Effector memory CD4-positive, alpha-beta T cell (primary cell): ENCODE results near the gene SIRT4.

Source experiments
- DNase-seq, 3 donors: peaks; one replicate each; pipeline ENCODE4 v3.0.0-alpha.2; 2020
- H3K27ac ChIP-seq: 2 replicates; pipeline ENCODE4 v1.7.0; 2013; ENCODE audit warnings: mild to moderate bottlenecking, low read length, moderate library complexity; ENCODE audit not compliant: insufficient read depth, poor library complexity, severe bottlenecking
- H3K27me3 ChIP-seq: replicated peaks from 2 replicates; pipeline ENCODE4 v1.7.0; 2013; ENCODE audit warnings: mild to moderate bottlenecking, low read length; ENCODE audit not compliant: insufficient read depth, control insufficient read depth, poor library complexity, severe bottlenecking
- H3K36me3 ChIP-seq: 2 replicates; pipeline ENCODE4 v1.7.0; 2013; ENCODE audit warnings: mild to moderate bottlenecking, low read length, moderate library complexity; ENCODE audit not compliant: control insufficient read depth, insufficient read depth
- H3K4me1 ChIP-seq: 2 replicates; pipeline ENCODE4 v1.7.0; 2013; ENCODE audit warnings: low read length, mild to moderate bottlenecking; ENCODE audit not compliant: control insufficient read depth, insufficient read depth, poor library complexity, severe bottlenecking
- H3K4me3 ChIP-seq: 2 replicates; pipeline ENCODE4 v1.7.0; 2013; ENCODE audit warnings: low read length, low read depth, mild to moderate bottlenecking; ENCODE audit not compliant: insufficient read depth, poor library complexity, severe bottlenecking
- H3K9me3 ChIP-seq: 2 replicates; pipeline ENCODE4 v1.7.0; 2013; ENCODE audit warnings: mild to moderate bottlenecking, low read length, moderate library complexity; ENCODE audit not compliant: control insufficient read depth

The SIRT4 gene

GRCh38 chr12:120347766-120348165 is 45.6 kb downstream of the SIRT4 start:
- Histone ChIP-seq H3K36me3 (no peaks in the 10 kb centered on the region), H3K4me1 (no peaks in the 10 kb centered on the region), H3K27me3 (no peaks in the 10 kb centered on the region), H3K4me3 (no peak overlapping the region), H3K9me3 (no peaks in the 10 kb centered on the region), H3K27ac (no peak overlapping the region)
- no peak for DNase-seq

DNA sequence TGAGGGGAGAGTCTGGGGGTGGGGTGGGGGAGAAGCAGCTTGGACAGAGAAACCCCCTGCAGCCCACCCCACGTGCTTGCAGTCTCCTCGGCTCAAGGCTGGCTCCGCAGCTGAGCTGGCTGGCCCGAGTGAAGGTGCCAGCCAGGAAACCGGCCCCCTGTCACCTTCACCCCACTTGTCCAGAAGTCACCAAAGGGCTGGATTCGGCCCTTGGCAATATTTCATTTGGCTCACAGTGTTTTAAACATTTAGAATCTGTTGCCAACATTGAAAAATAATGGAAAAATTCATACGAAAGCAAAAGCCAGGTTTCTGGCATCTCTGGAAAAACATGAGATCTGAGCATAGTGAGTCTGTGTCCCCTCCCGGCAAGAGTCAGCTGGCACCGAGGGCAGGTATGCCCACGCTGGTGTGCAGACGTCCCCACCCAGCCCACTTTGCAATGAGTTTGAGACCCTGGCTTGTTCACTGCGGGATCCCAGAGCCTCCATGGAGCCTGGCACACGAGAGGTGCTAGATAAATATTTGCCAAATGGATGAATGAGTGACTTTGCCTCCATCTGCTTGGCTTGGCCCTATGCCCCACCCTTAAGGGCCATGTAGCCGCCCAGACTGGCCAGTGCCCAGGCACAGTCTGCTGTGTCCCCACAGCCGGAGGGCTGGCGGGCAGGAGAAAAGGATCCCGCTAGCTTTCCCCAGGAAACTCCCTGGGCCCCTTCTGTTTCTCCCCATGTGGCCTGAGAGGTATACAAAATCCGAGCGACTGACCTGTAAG is 48.6 kb downstream of the SIRT4 start:
- no peaks in the 10 kb centered on the region for H3K27me3 ChIP-seq
- no peak for DNase-seq
- no peaks in the 10 kb centered on the region for H3K4me1 ChIP-seq
- no peak overlapping the region for H3K4me3 ChIP-seq
- no peaks in the 10 kb centered on the region for H3K36me3 ChIP-seq
- H3K27ac ChIP-seq = no peak overlapping the region
- no peaks in the 10 kb centered on the region for H3K9me3 ChIP-seq

DNA sequence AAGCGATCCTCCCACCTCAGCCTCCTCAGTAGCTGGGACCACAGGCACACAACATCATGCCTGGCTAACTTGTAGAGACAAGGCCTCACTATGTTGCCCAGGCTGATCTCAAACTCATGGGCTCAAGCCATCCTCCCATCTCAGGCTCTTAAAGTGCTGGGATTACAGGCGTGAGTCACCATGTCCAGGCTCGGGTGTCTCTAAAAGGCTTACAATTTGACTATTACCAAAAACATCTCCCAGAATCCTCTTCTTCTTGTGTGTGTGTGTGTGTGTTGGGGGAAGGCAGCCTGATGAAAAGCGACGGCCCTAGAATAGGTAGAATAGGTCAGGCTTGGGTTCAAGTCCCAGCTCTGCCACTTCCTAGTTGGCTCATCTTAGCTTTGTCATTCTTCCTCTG is 50.0 kb downstream of the SIRT4 start:
- H3K4me1 ChIP-seq = no peaks in the 10 kb centered on the region
- DNase-seq = no peak

DNA sequence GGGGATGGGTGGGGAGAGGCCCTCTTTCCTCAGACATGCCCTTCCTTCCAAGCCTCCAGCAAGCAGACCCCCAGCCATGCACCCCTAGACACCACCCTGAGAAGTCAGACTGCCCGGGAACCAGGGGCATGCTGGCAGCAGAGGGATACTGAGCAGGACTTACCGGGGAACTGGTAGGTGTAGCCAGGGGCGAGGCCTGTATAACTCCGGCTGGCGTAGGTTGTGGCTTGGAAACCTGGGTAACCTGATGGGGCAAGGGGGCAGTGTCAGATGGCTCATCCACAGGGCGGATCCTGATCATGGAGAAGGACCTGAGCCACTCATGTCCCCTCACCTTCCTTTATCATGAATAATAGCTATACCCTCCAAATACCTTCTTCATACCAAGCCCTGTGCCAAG is 51.0 kb downstream of the SIRT4 start:
- Histone ChIP-seq H3K4me1 (no peaks in the 10 kb centered on the region), H3K27me3 (no peaks in the 10 kb centered on the region), H3K36me3 (no peaks in the 10 kb centered on the region)

More for the DNA sequence above, 50.0 kb downstream of the SIRT4 start:
- Histone ChIP-seq H3K4me3 (no peak overlapping the region), H3K27me3 (no peaks in the 10 kb centered on the region), H3K27ac (no peak overlapping the region), H3K36me3 (no peaks in the 10 kb centered on the region), H3K9me3 (no peaks in the 10 kb centered on the region)

DNA sequence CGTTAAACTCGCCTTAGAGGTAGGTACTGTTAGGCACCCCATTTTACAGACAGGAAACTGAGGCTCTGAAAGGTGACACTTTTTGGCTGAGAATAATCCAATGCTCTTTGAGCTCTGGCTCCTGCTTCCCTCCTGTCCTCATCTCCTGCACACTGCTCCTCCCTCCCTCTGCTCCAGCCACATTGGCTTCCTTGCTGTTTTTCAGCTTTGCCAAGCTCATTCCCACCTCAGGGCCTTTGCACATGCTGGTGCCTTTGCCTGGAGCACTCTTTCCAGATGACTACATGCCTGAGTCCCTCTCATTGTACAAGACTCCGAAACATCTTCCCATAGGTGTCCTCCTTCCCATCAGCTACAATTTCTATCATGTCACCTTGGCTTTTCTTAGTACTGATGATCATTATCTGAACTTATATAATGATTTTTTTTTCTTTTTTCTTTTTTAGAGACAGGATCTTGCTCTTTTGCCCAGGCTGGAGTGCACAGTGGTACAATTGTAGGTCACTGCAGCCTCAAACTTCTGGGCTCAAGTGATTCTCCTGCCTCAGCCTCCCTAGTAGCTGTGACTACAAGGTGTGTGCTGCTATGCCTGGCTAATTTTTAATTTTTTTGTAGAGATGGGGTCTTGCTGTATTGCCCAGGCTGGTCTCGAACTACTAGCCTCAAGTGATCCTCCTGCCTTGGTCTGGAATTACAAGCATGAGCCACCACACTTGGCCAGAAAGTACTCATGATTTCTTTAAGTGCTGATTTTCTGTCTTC is 51.6 kb downstream of the SIRT4 start:
- Histone ChIP-seq H3K27ac (no peak overlapping the region), H3K36me3 (no peaks in the 10 kb centered on the region), H3K9me3 (no peaks in the 10 kb centered on the region), H3K27me3 (no peaks in the 10 kb centered on the region), H3K4me3 (no peak overlapping the region), H3K4me1 (no peaks in the 10 kb centered on the region)
- DNase-seq = no peak

More for the DNA sequence above, 51.0 kb downstream of the SIRT4 start:
- Histone ChIP-seq H3K27ac (no peak overlapping the region), H3K4me3 (no peak overlapping the region), H3K9me3 (no peaks in the 10 kb centered on the region)
- DNase-seq = no peak

DNA sequence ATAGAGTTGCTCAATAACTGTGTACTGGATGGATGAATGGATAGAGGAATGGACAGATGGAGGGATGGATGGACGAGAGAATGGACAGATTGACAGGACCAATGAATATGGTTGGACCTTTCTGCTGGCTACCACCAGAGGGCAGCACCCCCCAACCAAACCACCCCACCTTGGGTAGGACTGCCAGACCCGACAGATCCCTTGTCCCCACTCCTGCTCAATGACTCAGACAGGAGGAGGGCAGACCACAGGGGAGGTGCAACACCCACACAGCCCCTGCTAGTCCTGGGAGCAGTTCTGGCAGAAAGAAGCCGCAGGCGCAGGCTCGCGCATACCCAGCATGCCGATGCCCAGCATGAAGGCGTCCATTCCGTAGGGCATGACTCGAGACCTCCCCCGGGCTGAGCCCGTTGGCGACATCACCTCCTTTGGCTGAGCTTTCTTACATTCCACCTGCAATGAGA is 54.5 kb downstream of the SIRT4 start:
- Histone ChIP-seq H3K27me3 (peaks cover 8% of the 10 kb centered on the region), H3K4me3 (no peak overlapping the region), H3K4me1 (no peaks in the 10 kb centered on the region), H3K27ac (no peak overlapping the region), H3K9me3 (no peaks in the 10 kb centered on the region), H3K36me3 (no peaks in the 10 kb centered on the region)
- DNase-seq = peak; percentile 47 to 54 (median 52)

- Histone ChIP-seq H3K4me1 (no peaks in the 10 kb centered on the region), H3K9me3 (no peaks in the 10 kb centered on the region), H3K4me3 (no peak overlapping the region), H3K36me3 (no peaks in the 10 kb centered on the region), H3K27me3 (peaks cover 13% of the 10 kb centered on the region), H3K27ac (no peak overlapping the region)
- DNase-seq = no peak
These were observed 55.0 kb downstream of the SIRT4 start for GRCh38 chr12:120357104-120357503.

- Histone ChIP-seq H3K4me1 (no peaks in the 10 kb centered on the region), H3K27ac (no peak overlapping the region), H3K27me3 (peaks cover 20% of the 10 kb centered on the region), H3K9me3 (no peaks in the 10 kb centered on the region), H3K36me3 (no peaks in the 10 kb centered on the region), H3K4me3 (no peak overlapping the region)
- no peak for DNase-seq
These were observed 56.4 kb downstream of the SIRT4 start for GRCh38 chr12:120358412-120359100.

DNA sequence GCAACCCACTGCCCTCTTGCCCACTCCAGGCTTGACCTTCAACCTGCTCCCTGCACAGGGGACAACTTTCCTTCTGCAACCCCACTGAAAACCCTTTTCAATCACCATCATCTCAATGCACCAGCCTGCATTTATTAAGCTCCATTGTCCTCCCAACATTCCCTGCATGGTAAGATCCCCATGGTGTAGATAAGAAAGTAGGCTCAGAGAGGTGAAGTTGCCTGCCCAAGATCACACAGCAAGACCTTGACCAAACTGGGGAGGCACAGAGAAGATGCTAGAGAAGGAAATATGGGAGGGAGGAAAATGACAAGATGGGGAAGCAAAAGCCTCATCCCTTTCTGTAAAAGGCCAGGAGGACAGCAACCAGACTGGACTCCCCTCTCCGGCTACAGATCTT is 57.0 kb downstream of the SIRT4 start:
- H3K36me3 ChIP-seq = no peaks in the 10 kb centered on the region

More for the DNA sequence above, 57.0 kb downstream of the SIRT4 start:
- no peaks in the 10 kb centered on the region for H3K9me3 ChIP-seq
- H3K27ac ChIP-seq = no peak overlapping the region
- H3K4me3 ChIP-seq = no peak overlapping the region
- no peak for DNase-seq
- H3K4me1 ChIP-seq = no peaks in the 10 kb centered on the region
- peaks cover 22% of the 10 kb centered on the region for H3K27me3 ChIP-seq
